GM12873 (cell line): Measurements from ENCODE around the gene HIF1A.

ENCODE experiments used
- CTCF ChIP-seq: IDR thresholded peaks from 2 replicates; pipeline ENCODE4 v1.5.1; 2012; ENCODE audit warnings: low read depth, mild to moderate bottlenecking, moderate library complexity, low read length, control low read depth; ENCODE audit not compliant: insufficient read depth; ENCODE audit errors: missing control alignments

Gene HIF1A

GRCh38 chr14:61712137-61712536, 16.8 kb downstream of the HIF1A start:
- no peak for TF ChIP-seq CTCF

GRCh38 chr14:61713724-61714437, 18.6 kb downstream of the HIF1A start:
- TF ChIP-seq CTCF, result no peak

GRCh38 chr14:61716956-61717355, 21.6 kb downstream of the HIF1A start:
- no peak for TF ChIP-seq CTCF

GRCh38 chr14:61718039-61718438, 22.7 kb downstream of the HIF1A start:
- no peak for TF ChIP-seq CTCF

- TF ChIP-seq CTCF, result no peak
Measured at GRCh38 chr14:61719344-61720293, 24.3 kb downstream of the HIF1A start.

- TF ChIP-seq CTCF, result no peak
Measured at GRCh38 chr14:61720294-61720661, 25.0 kb downstream of the HIF1A start.

- TF ChIP-seq CTCF, result no peak
Measured at GRCh38 chr14:61720741-61721140, 25.4 kb downstream of the HIF1A start.
